ENCODE data around the gene FBRSL1. TPM values are rescaled to one million over a fixed set of nuclear protein-coding genes. Genes with fewer than 3 reads are reported as not detected.

Gene FBRSL1
- total and polyA plus RNA-seq, 2 donors (not counting 3 experiments of a cell fraction or from before 2014, with no cell fraction given): 19.3 to 79.8 TPM

GRCh38 chr12:132486168-132486567, 3.8 kb upstream of the FBRSL1 start:
- Histone ChIP-seq H3K27ac (ENCODE audit: insufficient read depth, low read depth, low read length) (no peak overlapping the region), H3K9me3 (replicated peaks; ENCODE audit: control insufficient read depth, insufficient read depth, low read length) (no peaks in the 10 kb centered on the region), H2AFZ (ENCODE audit: low read depth, low read length) (no peak overlapping the region), H3K4me1 (ENCODE audit: control insufficient read depth, extremely low read depth, insufficient read depth, low read length) (peaks cover 9% of the 10 kb centered on the region), H3K4me2 (ENCODE audit: insufficient read depth, low read length) (no peak overlapping the region), H3K79me2 (ENCODE audit: control insufficient read depth, insufficient read depth, low read length) (peaks cover 5% of the 10 kb centered on the region), H3K4me3 (replicated peaks in 1 of 3; ENCODE audit: insufficient read depth in 1 of 3, low read depth in 1 of 3, low read length in 3 of 3) (no peak overlapping the region), H4K20me1 (replicated peaks; ENCODE audit: control insufficient read depth, extremely low read depth, insufficient read depth, low read length) (peaks cover under 1% of the 10 kb centered on the region), H3K9me1 (replicated peaks; ENCODE audit: control insufficient read depth, extremely low read depth, insufficient read depth, low read length) (no peaks in the 10 kb centered on the region), H3K27me3 (ENCODE audit: control insufficient read depth in 2 of 2, insufficient read depth in 2 of 2, low read length in 2 of 2) (no peaks in the 10 kb centered on the region), H3K36me3 (ENCODE audit: control insufficient read depth in 2 of 2, extremely low read depth in 1 of 2, insufficient read depth in 2 of 2, low read length in 2 of 2) (no peaks in the 10 kb centered on the region), H3K9ac (replicated peaks; ENCODE audit: extremely low read depth, insufficient read depth, low read length) (no peak overlapping the region)
- ChIA-PET CTCF (interaction anchor here (1.2 kb wide), 3 partner anchors 8 to 37 kb away, joined by 4 read pairs; no protein-coding TSS in a partner anchor), POLR2A (no interaction called here)
- BruUV-seq (replicated peaks): no TSS peak
- dilution Hi-C loops (cut with MboI; ENCODE audit: extremely low pct_ligation_motif_present, low sequenced_read_pairs): no loop called here
- no peak for FAIRE-seq
- intact Hi-C loops (cut with micrococcal nuclease): no loop called here
- TF ChIP-seq GATA2 (IDR thresholded peaks at IDR 0.05; ENCODE audit: insufficient read depth, insufficient read length, low read depth, low read length) (no peak), EZH2 (IDR thresholded peaks at IDR 0.05; ENCODE audit: borderline replicate concordance, low read depth, low read length, severe bottlenecking) (no peak), JUN (IDR thresholded peaks at IDR 0.05; ENCODE audit: borderline replicate concordance, insufficient read depth, insufficient read length, low read depth) (no peak), FOS (IDR thresholded peaks at IDR 0.05; ENCODE audit: borderline replicate concordance, insufficient read depth, low read length) (no peak), POLR2A (IDR thresholded peaks at IDR 0.05; ENCODE audit: low read depth, low read length) (no peak), POLR2AphosphoS5 (IDR thresholded peaks at IDR 0.05; ENCODE audit: insufficient read depth, low read depth, low read length) (no peak), MAX (IDR thresholded peaks at IDR 0.05; ENCODE audit: insufficient read depth, insufficient read length) (no peak), MYC (IDR thresholded peaks at IDR 0.05; ENCODE audit: low read depth, low read length) (no peak), CTCF (IDR thresholded peaks at IDR 0.05; ENCODE audit: extremely low read depth in 1 of 2, insufficient read depth in 1 of 2, low read depth in 1 of 2, low read length in 2 of 2) (no peak)
- no peak for DNase-seq (ENCODE audit: low read depth, low spot score)
